Measurements from ENCODE around the gene RBM48.
A peak's percentile ranks its signal among the peaks of the same experiment; 100 is the strongest.

RBM48 gene

DNA sequence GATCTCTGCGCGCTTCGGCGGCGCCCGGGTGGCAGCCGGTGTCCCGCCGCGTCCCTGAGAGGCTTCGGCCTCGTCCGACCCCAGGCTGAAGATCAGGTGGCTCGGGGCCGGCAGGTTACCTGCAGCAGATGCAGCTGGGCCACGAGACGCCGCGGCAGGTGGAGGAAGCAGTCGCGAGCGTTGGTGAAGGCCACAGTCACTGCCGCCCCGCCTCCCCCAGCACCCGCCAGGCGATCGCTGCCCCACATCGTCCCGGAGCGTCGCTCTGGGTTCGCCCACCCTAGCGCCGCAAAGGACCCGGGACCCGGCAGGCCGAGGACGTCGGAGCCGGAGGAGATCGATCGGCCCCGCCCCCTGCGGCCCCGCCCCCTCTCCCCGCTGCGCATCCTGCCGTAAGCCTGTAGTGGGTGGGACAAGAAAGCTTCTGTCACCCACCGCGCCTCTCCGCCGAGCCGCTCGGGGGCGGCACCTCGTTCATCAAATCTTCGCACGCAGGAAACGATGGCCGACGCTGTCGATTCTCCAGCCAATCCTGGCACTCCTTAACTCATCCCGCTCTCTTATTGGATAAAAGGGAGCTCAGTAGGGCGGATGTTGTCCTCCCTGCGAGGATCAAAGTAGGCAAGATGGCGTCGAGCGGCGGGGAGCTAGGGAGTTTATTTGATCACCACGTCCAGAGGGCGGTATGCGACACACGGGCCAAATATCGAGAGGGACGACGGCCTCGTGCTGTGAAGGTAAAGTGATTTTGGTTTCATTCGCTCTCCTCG lies at the start of gene RBM48, which contains the start of gene PEX1 (continued):
- TF ChIP-seq GLIS2 (tag by site-specific recombination; IDR thresholded peaks at IDR 0.05), result peak; percentile 75
- TF ChIP-seq ZNF335 (tag by site-specific recombination; conservative IDR thresholded peaks at IDR 0.05), result peak; percentile 92
- peak; percentile 73 for TF ChIP-seq WT1 (tag by site-specific recombination; IDR thresholded peaks at IDR 0.05)
- peak; percentile 78 for TF ChIP-seq SP3 (tag by site-specific recombination; IDR thresholded peaks at IDR 0.05)
- no peak for TF ChIP-seq ZNF624 (tag by site-specific recombination; IDR thresholded peaks at IDR 0.05)
- TF ChIP-seq ZNF596 (tag by site-specific recombination; IDR thresholded peaks at IDR 0.05), result no peak
- TF ChIP-seq PRDM6 (tag by site-specific recombination; IDR thresholded peaks at IDR 0.05), result no peak
- TF ChIP-seq CTCF (tag by site-specific recombination; IDR thresholded peaks at IDR 0.05), result peak; percentile 85
- 0 out of 2 replicates have a peak, but pooled peaks have one; percentile 1 for TF ChIP-seq KLF7 (tag by site-specific recombination; IDR thresholded peaks at IDR 0.05; ENCODE audit: borderline replicate concordance)
- TF ChIP-seq TCF7L2 (IDR thresholded peaks at IDR 0.05; ENCODE audit: borderline replicate concordance, low read depth, low read length), result peak; percentile 91
- TF ChIP-seq SP7 (tag by site-specific recombination; IDR thresholded peaks at IDR 0.05), result peak; percentile 47; the same call in 1 of the 2 replicates
- TF ChIP-seq ZNF404 (tag by site-specific recombination; IDR thresholded peaks at IDR 0.05), result no peak
- peak; percentile 57; the same call in 1 of the 2 replicates for TF ChIP-seq PBX3 (CRISPR knock-in tag; IDR thresholded peaks at IDR 0.05)
- 0 out of 2 replicates have a peak, but pooled peaks have one; percentile 16 for TF ChIP-seq ZBTB48 (tag by site-specific recombination; IDR thresholded peaks at IDR 0.05)
- TF ChIP-seq TSHZ1 (tag by site-specific recombination; IDR thresholded peaks at IDR 0.05; ENCODE audit: borderline replicate concordance), result no peak
- peak; percentile 77 for TF ChIP-seq ZNF76 (tag by site-specific recombination; IDR thresholded peaks at IDR 0.05; ENCODE audit: borderline replicate concordance, low read depth)
- peak; percentile 95 for TF ChIP-seq KLF9 (tag by site-specific recombination; IDR thresholded peaks at IDR 0.05; ENCODE audit: low read depth)
- no peak for TF ChIP-seq INSM2 (tag by site-specific recombination; IDR thresholded peaks at IDR 0.05)
- TF ChIP-seq ZFP41 (tag by site-specific recombination; IDR thresholded peaks at IDR 0.05; ENCODE audit: borderline replicate concordance), result no peak
- TF ChIP-seq YY1 (tag by site-specific recombination; IDR thresholded peaks at IDR 0.05), result peak; percentile 83
- peak; percentile 92 for TF ChIP-seq SP2 (tag by site-specific recombination; IDR thresholded peaks at IDR 0.05)
- TF ChIP-seq ZXDB (tag by site-specific recombination; IDR thresholded peaks at IDR 0.05), result peak; percentile 75
- no peak for TF ChIP-seq ZBTB1 (tag by site-specific recombination; IDR thresholded peaks at IDR 0.05)
- peak; percentile 73; the same call in 1 of the 2 replicates for TF ChIP-seq KLF10 (tag by site-specific recombination; IDR thresholded peaks at IDR 0.05)
- TF ChIP-seq, protein P1, sequence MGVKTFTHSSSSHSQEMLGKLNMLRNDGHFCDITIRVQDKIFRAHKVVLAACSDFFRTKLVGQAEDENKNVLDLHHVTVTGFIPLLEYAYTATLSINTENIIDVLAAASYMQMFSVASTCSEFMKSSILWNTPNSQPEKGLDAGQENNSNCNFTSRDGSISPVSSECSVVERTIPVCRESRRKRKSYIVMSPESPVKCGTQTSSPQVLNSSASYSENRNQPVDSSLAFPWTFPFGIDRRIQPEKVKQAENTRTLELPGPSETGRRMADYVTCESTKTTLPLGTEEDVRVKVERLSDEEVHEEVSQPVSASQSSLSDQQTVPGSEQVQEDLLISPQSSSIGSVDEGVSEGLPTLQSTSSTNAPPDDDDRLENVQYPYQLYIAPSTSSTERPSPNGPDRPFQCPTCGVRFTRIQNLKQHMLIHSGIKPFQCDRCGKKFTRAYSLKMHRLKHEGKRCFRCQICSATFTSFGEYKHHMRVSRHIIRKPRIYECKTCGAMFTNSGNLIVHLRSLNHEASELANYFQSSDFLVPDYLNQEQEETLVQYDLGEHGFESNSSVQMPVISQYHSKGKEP (tag by site-specific recombination; IDR thresholded peaks at IDR 0.05), result 0 out of 2 replicates have a peak, but pooled peaks have one; percentile 7
- TF ChIP-seq ZNF777 (tag by site-specific recombination; IDR thresholded peaks at IDR 0.05; ENCODE audit: borderline replicate concordance), result peak; percentile 84; the same call in 1 of the 2 replicates
- TF ChIP-seq ZNF19 (tag by site-specific recombination; IDR thresholded peaks at IDR 0.05; ENCODE audit: low read depth), result no peak
- peak; percentile 73 for TF ChIP-seq HOXD13 (CRISPR knock-in tag; IDR thresholded peaks at IDR 0.05; ENCODE audit: borderline replicate concordance)
